ENCODE data around the gene COPS8.
A peak's percentile ranks its signal among the peaks of the same experiment; 100 is the strongest.

Gene COPS8

GRCh38 chr2:237130562-237131421, 45.1 kb downstream of the COPS8 start:
- no peak for DNase-seq

GRCh38 chr2:237131749-237132533, 46.3 kb downstream of the COPS8 start:
- no peak for DNase-seq

GRCh38 chr2:237132799-237133198, 47.1 kb downstream of the COPS8 start:
- DNase-seq: no peak

- no peak for DNase-seq
Measured at GRCh38 chr2:237134321-237135230, 48.9 kb downstream of the COPS8 start.

- no peak for DNase-seq
Measured at GRCh38 chr2:237136824-237137223, 51.1 kb downstream of the COPS8 start.

GRCh38 chr2:237137626-237138323, 52.1 kb downstream of the COPS8 start:
- no peak for DNase-seq

GRCh38 chr2:237139123-237139675, 53.5 kb downstream of the COPS8 start:
- no peak for DNase-seq

- no peak for DNase-seq
Measured at GRCh38 chr2:237140689-237141285, 55.1 kb downstream of the COPS8 start.

- no peak for DNase-seq
Measured at GRCh38 chr2:237141571-237142051, 55.9 kb downstream of the COPS8 start.

- no peak for DNase-seq
Measured at GRCh38 chr2:237143118-237143517, 57.4 kb downstream of the COPS8 start.

GRCh38 chr2:237143676-237144440, 58.2 kb downstream of the COPS8 start:
- no peak for DNase-seq

GRCh38 chr2:237144516-237144915, 58.8 kb downstream of the COPS8 start:
- DNase-seq: no peak

- no peak for DNase-seq
Measured at GRCh38 chr2:237147317-237147716, 61.6 kb downstream of the COPS8 start.

- DNase-seq: no peak
Measured at GRCh38 chr2:237148624-237149023, 62.9 kb downstream of the COPS8 start.

- DNase-seq: peak in 10 of 58 donors; percentile 7 to 37 (median 13)
Measured at GRCh38 chr2:237149425-237149824, 63.7 kb downstream of the COPS8 start.

Measured in anterior cingulate cortex (tissue), 58 donors.